DMS 273 (cell line): ENCODE measurements around the gene WDTC1.
"Not testable (repeated sequence)": the region's sequence is repeated elsewhere in the genome, so short reads cannot be mapped to it uniquely, and the experiment has no call there.

Source experiments
- DNase-seq: peaks from one replicate; lab custom pipeline; 2025; ENCODE audit not compliant: unreplicated experiment; lab: John Stamatoyannopoulos, UW

Gene WDTC1

GRCh38 chr1:27243665-27244064 is 9.2 kb downstream of the WDTC1 start:
- not testable (repeated sequence) for DNase-seq

- no peak for DNase-seq
These were observed 11.8 kb downstream of the WDTC1 start for GRCh38 chr1:27246194-27246593.

GRCh38 chr1:27253596-27253995 is 19.2 kb downstream of the WDTC1 start:
- no peak for DNase-seq

- no peak for DNase-seq
These were observed 20.7 kb downstream of the WDTC1 start for GRCh38 chr1:27255136-27255535.

GRCh38 chr1:27257155-27257554 is 22.7 kb downstream of the WDTC1 start:
- DNase-seq = no peak

- DNase-seq = no peak
These were observed 24.2 kb downstream of the WDTC1 start for GRCh38 chr1:27258598-27258997.

GRCh38 chr1:27267153-27267552 is 32.7 kb downstream of the WDTC1 start:
- no peak for DNase-seq

- no peak for DNase-seq
These were observed 34.8 kb downstream of the WDTC1 start for GRCh38 chr1:27269276-27269675.

- no peak for DNase-seq
These were observed 39.8 kb downstream of the WDTC1 start for GRCh38 chr1:27274204-27274603.

GRCh38 chr1:27275696-27276095 is 41.3 kb downstream of the WDTC1 start:
- DNase-seq = no peak

- DNase-seq = peak; percentile 92
These were observed 50.2 kb downstream of the WDTC1 start for GRCh38 chr1:27284425-27285273.

GRCh38 chr1:27285274-27285660 is 50.8 kb downstream of the WDTC1 start:
- DNase-seq = no peak

- not testable (repeated sequence) for DNase-seq
These were observed 51.4 kb downstream of the WDTC1 start for GRCh38 chr1:27285821-27286220.

- DNase-seq = not testable (repeated sequence)
These were observed 54.7 kb downstream of the WDTC1 start for GRCh38 chr1:27289125-27289524.

- no peak for DNase-seq
These were observed 56.1 kb downstream of the WDTC1 start for GRCh38 chr1:27290581-27290980.

GRCh38 chr1:27292106-27292505 is 57.7 kb downstream of the WDTC1 start:
- no peak for DNase-seq

GRCh38 chr1:27293915-27294314 is 59.5 kb downstream of the WDTC1 start:
- DNase-seq = no peak

- DNase-seq = peak; percentile 86
These were observed 62.4 kb downstream of the WDTC1 start for GRCh38 chr1:27296773-27297291.

- no peak for DNase-seq
These were observed 63.5 kb downstream of the WDTC1 start for GRCh38 chr1:27297903-27298302.

GRCh38 chr1:27298632-27299384 is 64.4 kb downstream of the WDTC1 start:
- peak; percentile 76 for DNase-seq

GRCh38 chr1:27299385-27300271 is 65.2 kb downstream of the WDTC1 start:
- peak; percentile 52 for DNase-seq
